ENCODE results near the gene CRYBG1.

The CRYBG1 gene

DNA sequence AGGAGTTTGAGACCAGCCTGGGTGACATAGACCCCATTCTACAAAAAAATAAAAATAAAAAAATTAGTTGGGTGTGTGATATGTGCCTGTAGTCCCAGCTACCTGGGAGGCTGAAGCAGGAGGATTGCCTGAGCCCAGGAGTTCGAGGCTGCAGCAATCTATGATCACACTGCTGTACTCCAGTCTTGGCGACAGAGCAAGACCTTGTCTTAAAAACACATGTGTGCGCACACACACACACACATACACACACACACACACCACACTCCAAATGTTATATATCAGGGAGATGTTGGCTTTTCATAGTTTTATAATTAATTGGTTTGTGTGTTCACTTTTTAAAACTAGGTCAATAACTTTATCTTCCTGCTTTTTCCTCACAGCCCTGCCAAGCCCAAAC is 158.2 kb downstream of the CRYBG1 start:
- no peak for TF ChIP-seq CTCF (conservative IDR thresholded peaks at IDR 0.05; ENCODE audit: low read depth, low read length)
- no peak for DNase-seq (ENCODE audit: low read depth)
- H3K4me3 ChIP-seq (ENCODE audit: low read depth, low read length): no peak overlapping the region

- peak; percentile 94 for DNase-seq (ENCODE audit: low read depth)
- no peak for TF ChIP-seq CTCF (conservative IDR thresholded peaks at IDR 0.05; ENCODE audit: low read depth, low read length)
- no peak overlapping the region for H3K4me3 ChIP-seq (ENCODE audit: low read depth, low read length)
Measured at GRCh38 chr6:106519460-106520394, 159.2 kb downstream of the CRYBG1 start.

DNA sequence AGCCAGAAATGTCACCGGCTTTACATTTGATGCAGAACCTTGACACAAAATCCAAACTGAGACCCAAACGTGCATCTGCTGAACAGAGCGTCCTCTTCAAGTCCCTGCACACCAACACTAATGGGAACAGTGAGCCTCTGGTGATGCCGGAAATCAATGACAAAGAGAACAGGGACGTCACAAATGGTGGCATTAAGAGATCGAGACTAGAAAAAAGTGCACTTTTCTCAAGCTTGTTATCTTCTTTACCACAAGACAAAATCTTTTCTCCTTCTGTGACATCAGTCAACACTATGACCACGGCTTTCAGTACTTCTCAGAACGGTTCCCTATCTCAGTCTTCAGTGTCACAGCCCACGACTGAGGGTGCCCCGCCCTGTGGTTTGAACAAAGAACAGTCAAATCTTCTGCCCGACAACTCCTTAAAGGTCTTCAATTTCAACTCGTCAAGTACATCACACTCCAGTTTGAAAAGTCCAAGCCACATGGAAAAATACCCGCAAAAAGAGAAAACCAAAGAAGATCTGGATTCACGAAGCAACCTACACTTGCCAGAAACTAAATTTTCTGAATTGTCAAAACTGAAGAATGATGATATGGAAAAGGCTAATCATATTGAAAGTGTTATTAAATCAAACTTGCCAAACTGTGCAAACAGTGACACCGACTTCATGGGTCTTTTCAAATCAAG is 160.3 kb downstream of the CRYBG1 start:
- H3K4me3 ChIP-seq (ENCODE audit: low read depth, low read length): no peak overlapping the region
- no peak for TF ChIP-seq CTCF (conservative IDR thresholded peaks at IDR 0.05; ENCODE audit: low read depth, low read length)
- no peak for DNase-seq (ENCODE audit: low read depth)

DNA sequence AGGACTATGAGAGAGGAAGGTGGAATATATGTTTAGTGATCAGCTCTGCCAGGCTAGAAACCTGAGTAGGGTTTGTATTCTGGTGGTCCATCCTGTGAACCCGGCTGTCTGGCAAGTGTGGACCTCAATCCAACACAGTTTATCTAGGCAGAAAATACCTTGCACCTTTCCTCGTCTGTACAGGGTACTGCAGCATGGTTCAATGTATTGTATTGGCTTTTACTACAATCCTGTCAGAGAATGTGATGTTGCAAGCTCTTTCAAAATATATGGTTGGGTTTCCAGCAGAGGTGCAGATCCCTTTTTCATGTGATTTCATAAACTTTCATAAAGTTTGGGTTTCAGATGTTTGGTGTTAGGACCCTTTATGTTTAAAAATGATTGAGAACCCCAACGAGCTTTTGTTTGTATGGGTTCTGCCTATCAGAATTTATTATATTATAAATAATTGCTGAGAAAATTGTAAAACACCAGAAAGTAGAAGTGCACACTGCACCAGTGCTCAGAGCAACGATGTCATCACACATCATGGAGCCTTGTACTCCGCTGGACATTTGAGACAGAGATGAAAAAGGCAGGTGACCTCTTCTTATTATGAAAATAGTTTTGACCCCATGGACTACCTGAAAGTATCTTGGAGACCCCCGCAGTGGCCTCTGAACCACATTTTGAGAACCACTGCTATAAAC is 162.2 kb downstream of the CRYBG1 start:
- no peak for DNase-seq (ENCODE audit: low read depth)
- no peak for TF ChIP-seq CTCF (conservative IDR thresholded peaks at IDR 0.05; ENCODE audit: low read depth, low read length)
- no peak overlapping the region for H3K4me3 ChIP-seq (ENCODE audit: low read depth, low read length)

DNA sequence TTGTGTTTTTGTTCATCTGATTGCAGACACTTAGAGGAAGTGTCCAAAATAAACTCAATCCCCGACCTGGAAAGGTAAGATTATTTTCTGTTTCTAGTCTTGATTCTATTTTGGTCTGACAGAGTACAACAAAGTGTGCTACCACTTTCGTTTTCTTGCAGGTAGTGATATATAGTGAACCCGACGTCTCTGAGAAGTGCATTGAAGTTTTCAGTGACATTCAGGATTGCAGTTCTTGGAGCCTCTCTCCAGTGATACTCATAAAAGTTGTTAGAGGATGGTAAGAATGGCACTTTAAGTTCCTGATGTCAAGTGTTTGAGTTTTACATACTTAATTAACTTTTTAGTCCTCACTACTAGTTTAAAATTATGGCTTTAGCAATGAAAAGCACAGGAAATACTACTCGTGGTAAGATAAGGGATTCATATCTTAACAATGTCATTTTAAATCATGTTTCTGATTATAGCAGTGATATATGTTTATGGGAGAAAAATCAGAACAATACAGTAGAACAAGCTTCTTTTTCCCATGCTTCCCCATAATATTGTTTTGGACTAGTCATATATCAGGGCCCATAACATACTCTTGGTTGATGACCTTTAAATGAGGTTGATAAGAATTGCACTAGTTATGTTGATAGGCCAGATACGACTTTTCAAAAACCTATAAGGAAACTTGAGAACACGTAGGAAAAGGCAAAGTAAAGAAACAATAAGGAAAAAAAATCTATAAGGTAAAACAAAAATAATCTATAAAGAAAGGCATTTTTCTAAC is 164.8 kb downstream of the CRYBG1 start:
- DNase-seq (ENCODE audit: low read depth): no peak
- H3K4me3 ChIP-seq (ENCODE audit: low read depth, low read length): no peak overlapping the region
- no peak for TF ChIP-seq CTCF (conservative IDR thresholded peaks at IDR 0.05; ENCODE audit: low read depth, low read length)

GRCh38 chr6:106525882-106526275 is 165.4 kb downstream of the CRYBG1 start:
- no peak for TF ChIP-seq CTCF (conservative IDR thresholded peaks at IDR 0.05; ENCODE audit: low read depth, low read length)
- H3K4me3 ChIP-seq (ENCODE audit: low read depth, low read length): no peak overlapping the region
- DNase-seq (ENCODE audit: low read depth): no peak
